Heart right ventricle (tissue), 16 donors: ENCODE data around the gene PAIP2. TPM values are rescaled to one million over a fixed set of nuclear protein-coding genes. Genes with fewer than 3 reads are reported as not detected.

Experiments
- ATAC-seq, 8 donors: fragments of 200-7000 bp; cut with Tn5 transposase; one replicate each; pipeline ENCODE4 v1.9.1; 2020; ENCODE audit warnings: mild to moderate bottlenecking in 8 of 8, moderate library complexity in 8 of 8, moderate number of reproducible peaks in 1 of 8
- DNase-seq, 2 donors: peaks; one replicate each; pipeline ENCODE4 v3.0.0-alpha.2; 2020
- H3K27ac ChIP-seq, 10 donors: fragments of 200-600 bp; sonication (generic) in 2 of 10; one replicate each; pipeline versions ENCODE4 v1.5.0 to v1.8.0; 2020 to 2022; ENCODE audit warnings: mild to moderate bottlenecking in 3 of 10
- H3K27me3 ChIP-seq, 7 donors: fragments of 200-600 bp; one replicate each; pipeline ENCODE4 v1.8.0; 2021 to 2022; ENCODE audit warnings: mild to moderate bottlenecking in 2 of 7
- H3K36me3 ChIP-seq, 9 donors: fragments of 200-600 bp; sonication (generic) in 1 of 9; one replicate each; pipeline versions ENCODE4 v1.5.0 to v1.8.0; 2020 to 2022; ENCODE audit warnings: mild to moderate bottlenecking in 2 of 9
- H3K4me1 ChIP-seq, 9 donors: fragments of 200-600 bp; sonication (generic) in 1 of 9; one replicate each; pipeline versions ENCODE4 v1.5.0 to v1.8.0; 2020 to 2022; ENCODE audit warnings: mild to moderate bottlenecking in 4 of 9
- H3K4me3 ChIP-seq, 10 donors: fragments of 200-600 bp; sonication (generic) in 2 of 10; one replicate each; pipeline versions ENCODE4 v1.5.0 to v1.8.0; 2020 to 2022; ENCODE audit warnings: mild to moderate bottlenecking in 7 of 10, moderate library complexity in 2 of 10
- H3K9me3 ChIP-seq, 11 donors: fragments of 200-600 bp in 10 of 11; sonication (generic) in 2 of 11; one replicate each; pipeline versions ENCODE4 v1.5.0 to v1.8.0; 2013 to 2022; ENCODE audit warnings: mild to moderate bottlenecking in 2 of 11, control low read depth in 1 of 11, moderate library complexity in 1 of 11
- WGBS, 2 donors: extraction: QIAGEN DNeasy Blood & Tissue Kit; methylation state at CpG; one replicate each; pipeline ENCODE4 v1.1.7; 2013; ENCODE audit warnings: inconsistent platforms in 1 of 2; 5-methylcytosine and 5-hydroxymethylcytosine counted together
- intact Hi-C, 10 donors: fragments of 100-400 bp; cut with DNase I; formaldehyde crosslinking; loops; one replicate each; pipeline versions ENCODE4 v1.11.1 to v1.14.2; 2022
- polyA plus RNA-seq, 2 donors: library from polyadenylated mRNA; stranded (reverse); fragments of 200-250 nt; gene quantifications; one replicate each; pipeline ENCODE4 v1.2.3, GENCODE V29; 2013
- total RNA-seq, 10 donors: library from RNA; stranded (reverse); fragmentation: NEBNext Ultra II Directional in 3 of 10; extraction: Animal tissue kit (Norgen Biotek cat#: 25700) in 3 of 10; gene quantifications; one replicate each; pipeline versions ENCODE4 v1.2.1 to v1.2.4, GENCODE V29; 2021 to 2023
- TF ChIP-seq, protein P1 (sequence below), 9 donors: fragments of 200-600 bp; sonication (generic) in 2 of 9; IDR thresholded peaks; one replicate each; pipeline versions ENCODE4 v1.5.0 to v1.8.0; 2021 to 2022; ENCODE audit warnings: antibody characterized with exemption in 9 of 9, mild to moderate bottlenecking in 5 of 9, moderate library complexity in 1 of 9
- donor health status: Arrhythmogenic right ventricular cardiomyopathy.
- donor health status: ischemic (EF 13 %, LVEDD 7.1; RV severe dilation, severe dysfunction).
- donor health status: healthy with polysubstance abuse.
- donor health status: DM: no; HTN: yes; CAD: no.
- donor health status: DM: no; HTN: no; CAD: no.
- donor health status: ischemic (EF 25% LVEDD 6.9; RV normal size, moderate dysfunction).
- donor health status: ischemic (EF 25% LVEDD 5.7; RV mildly dilated, moderate dysfunction).
- donor health status: healthy.
- donor health status: DM: yes; HTN: yes; CAD: no.
- donor health status: Ischemic cardiomyopathy.
- donor health status: ischemic (EF 35%, LVEDD 5.7; RV mildly dilated, moderate dysfunction).
- donor health status: nonischemic (EF 11% LVEDD 7.7; RV severe dilation, severe dysfunction).
- donor health status: DM: yes; HTN: yes; CAD: no.
- donor health status: PGD.
- donor health status: ischemic (EF 29% LVEDD 5.4; RV normal size, mild dysfunction).
- donor health status: nonischemic (EF 23%, LVEDD 6.1; RV moderate dilation, normal function).

Gene PAIP2
- total and polyA plus RNA-seq, 12 donors, result 43.8 to 173 (median 137) TPM

- H3K4me1 ChIP-seq, result peaks cover 4 to 78% (median 59%) of the 10 kb centered on the region in 9 donors
- TF ChIP-seq, protein P1, sequence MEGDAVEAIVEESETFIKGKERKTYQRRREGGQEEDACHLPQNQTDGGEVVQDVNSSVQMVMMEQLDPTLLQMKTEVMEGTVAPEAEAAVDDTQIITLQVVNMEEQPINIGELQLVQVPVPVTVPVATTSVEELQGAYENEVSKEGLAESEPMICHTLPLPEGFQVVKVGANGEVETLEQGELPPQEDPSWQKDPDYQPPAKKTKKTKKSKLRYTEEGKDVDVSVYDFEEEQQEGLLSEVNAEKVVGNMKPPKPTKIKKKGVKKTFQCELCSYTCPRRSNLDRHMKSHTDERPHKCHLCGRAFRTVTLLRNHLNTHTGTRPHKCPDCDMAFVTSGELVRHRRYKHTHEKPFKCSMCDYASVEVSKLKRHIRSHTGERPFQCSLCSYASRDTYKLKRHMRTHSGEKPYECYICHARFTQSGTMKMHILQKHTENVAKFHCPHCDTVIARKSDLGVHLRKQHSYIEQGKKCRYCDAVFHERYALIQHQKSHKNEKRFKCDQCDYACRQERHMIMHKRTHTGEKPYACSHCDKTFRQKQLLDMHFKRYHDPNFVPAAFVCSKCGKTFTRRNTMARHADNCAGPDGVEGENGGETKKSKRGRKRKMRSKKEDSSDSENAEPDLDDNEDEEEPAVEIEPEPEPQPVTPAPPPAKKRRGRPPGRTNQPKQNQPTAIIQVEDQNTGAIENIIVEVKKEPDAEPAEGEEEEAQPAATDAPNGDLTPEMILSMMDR (IDR thresholded peaks at IDR 0.05), result no peak
- H3K4me3 ChIP-seq, result peak overlapping the region in 7 of 10 donors; percentile 63 to 80 (median 71)
- H3K36me3 ChIP-seq, result peaks cover 0 to 15% (median 0%) of the 10 kb centered on the region in 9 donors
- no peaks in the 10 kb centered on the region for H3K9me3 ChIP-seq
- ATAC-seq (no peak), DNase-seq (no peak)
- intact Hi-C loops, result loop anchor here in 2 of 10 donors (5.0 kb wide), 2 partner anchors 49 to 94 kb away; partner anchors contain the start of gene PAIP2 (in 1 of the 2)
- WGBS, 2 donors, result 51 to 54% methylated on average over 10 of the region's 10 CpGs
- H3K27ac ChIP-seq, result peak overlapping the region in 9 of 10 donors; percentile 27 to 97 (median 89)
- H3K27me3 ChIP-seq, result peaks cover 0 to 35% (median 0%) of the 10 kb centered on the region in 7 donors
These were observed 49.2 kb downstream of the PAIP2 start for GRCh38 chr5:139390639-139391569.

DNA sequence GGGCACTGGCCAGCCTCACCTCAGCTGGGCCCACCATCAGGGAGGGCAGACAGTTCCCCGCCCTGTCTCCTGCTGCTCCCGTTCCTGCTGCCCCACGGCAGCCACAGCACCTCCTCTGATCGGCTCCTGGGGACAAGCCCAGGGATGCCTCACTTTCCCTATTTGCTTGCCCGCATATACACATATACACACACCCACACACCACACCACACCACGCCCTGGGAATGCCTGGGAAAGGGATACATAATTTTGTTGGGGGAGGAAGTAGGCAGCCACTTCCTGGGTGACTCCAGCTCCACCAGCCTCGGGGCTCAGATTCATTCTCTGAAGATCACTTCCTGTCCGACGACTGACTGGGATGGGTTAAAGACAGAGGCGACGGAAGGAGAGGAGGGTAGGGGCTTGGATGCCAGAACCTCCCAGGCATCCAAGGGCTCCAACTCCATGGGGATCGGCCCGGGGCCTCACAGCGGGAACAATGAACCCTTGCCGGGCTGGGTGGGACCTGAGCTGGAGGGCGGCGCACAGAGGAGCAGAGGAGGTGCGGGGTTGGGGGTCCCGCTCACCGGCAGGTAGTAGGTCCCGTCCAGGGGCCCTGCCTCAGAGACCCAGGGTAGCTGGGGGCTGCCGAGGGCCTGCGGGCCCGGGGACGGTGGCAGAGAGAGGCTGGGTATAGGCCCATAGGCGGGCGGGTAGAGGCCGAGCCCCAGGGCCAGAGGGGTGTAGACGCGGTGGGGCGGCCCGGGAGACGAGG is 50.1 kb downstream of the PAIP2 start:
- intact Hi-C loops, result loop anchor here in 2 of 10 donors (5.0 kb wide), 2 partner anchors 49 to 94 kb away; partner anchors contain the start of gene PAIP2 (in 1 of the 2)
- no peak for ATAC-seq

GRCh38 chr5:139392324-139392677 is 50.6 kb downstream of the PAIP2 start:
- DNase-seq (no peak), ATAC-seq (no peak)
- intact Hi-C loops, result loop anchor here in 2 of 10 donors (5.0 kb wide), 2 partner anchors 50 to 95 kb away; partner anchors contain the start of gene PAIP2 (in 1 of the 2)
- peaks cover 0 to 15% (median 0%) of the 10 kb centered on the region in 9 donors for H3K36me3 ChIP-seq
- WGBS, 2 donors, result 21 to 38% methylated on average over 32 to 36 of the region's 36 CpGs
- H3K9me3 ChIP-seq, result no peaks in the 10 kb centered on the region
- peak overlapping the region in 9 of 10 donors; percentile 64 to 97 (median 90) for H3K27ac ChIP-seq
- H3K27me3 ChIP-seq, result peaks cover 0 to 35% (median 0%) of the 10 kb centered on the region in 7 donors
- H3K4me3 ChIP-seq, result peak overlapping the region; percentile 12 to 80 (median 69)
- H3K4me1 ChIP-seq, result peaks cover 7 to 92% (median 72%) of the 10 kb centered on the region in 9 donors
- TF ChIP-seq, protein P1 (IDR thresholded peaks at IDR 0.05), result no peak

More for the DNA sequence above, 50.1 kb downstream of the PAIP2 start:
- Histone ChIP-seq H3K9me3 (no peaks in the 10 kb centered on the region), H3K27ac (peak overlapping the region in 9 of 10 donors; percentile 27 to 97 (median 89)), H3K36me3 (peaks cover 0 to 15% (median 0%) of the 10 kb centered on the region in 9 donors), H3K4me1 (peaks cover 7 to 86% (median 67%) of the 10 kb centered on the region in 9 donors), H3K4me3 (peak overlapping the region; percentile 12 to 80 (median 69)), H3K27me3 (peaks cover 0 to 35% (median 0%) of the 10 kb centered on the region in 7 donors)
- DNase-seq, result no peak
- 39 to 46% methylated on average over 33 of the region's 33 CpGs for WGBS, 2 donors
- TF ChIP-seq, protein P1 (IDR thresholded peaks at IDR 0.05), result no peak
